ENCODE measurements around the gene TOX2. TPM values are rescaled to one million over a fixed set of nuclear protein-coding genes. Genes with fewer than 3 reads are reported as not detected.

Gene TOX2
- total and polyA plus RNA-seq, 9 donors: 0.69 to 5.6 (median 1.8) TPM

- H3K27me3 ChIP-seq: no peaks in the 10 kb centered on the region
These were observed 172.6 kb downstream of the TOX2 start for GRCh38 chr20:44087051-44087856.

DNA sequence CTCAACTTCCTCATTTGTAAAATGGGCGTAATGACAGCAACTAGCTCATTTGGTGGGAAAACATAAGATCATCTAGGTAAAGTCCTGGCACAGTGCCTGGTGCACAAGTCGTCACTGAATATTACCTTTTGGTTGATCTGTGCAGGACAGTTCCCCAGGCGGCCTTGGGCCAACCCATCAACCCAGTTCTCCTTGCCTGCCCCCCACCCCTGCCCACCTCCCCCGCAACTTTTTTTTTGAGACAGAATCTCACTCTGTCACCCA lies 173.1 kb downstream of the TOX2 start:
- intact Hi-C loops (cut with DNase I): loop anchor here in 3 of 4 donors (10.0 kb wide), 2 partner anchors 553 to 643 kb away; no protein-coding TSS in a partner anchor
- no peak overlapping the region for H3K27ac ChIP-seq

More at GRCh38 chr20:44087051-44087856, 172.6 kb downstream of the TOX2 start:
- TF ChIP-seq EP300 (IDR thresholded peaks at IDR 0.05): no peak
- Histone ChIP-seq H3K27ac (no peak overlapping the region), H3K4me3 (no peak overlapping the region), H3K4me1 (ENCODE audit: insufficient read depth) (no peaks in the 10 kb centered on the region), H3K9me3 (no peaks in the 10 kb centered on the region), H3K36me3 (no peaks in the 10 kb centered on the region)
- DNase-seq: no peak
- 61 to 72% (median 67%) methylated on average over 15 of the region's 15 CpGs for WGBS, 3 donors
- intact Hi-C loops (cut with DNase I): loop anchor here in 3 of 4 donors (10.0 kb wide), 2 partner anchors 552 to 642 kb away; no protein-coding TSS in a partner anchor

GRCh38 chr20:44089987-44090674 lies 175.5 kb downstream of the TOX2 start:
- Histone ChIP-seq H3K4me1 (ENCODE audit: insufficient read depth) (no peaks in the 10 kb centered on the region), H3K4me3 (no peak overlapping the region), H3K27me3 (no peaks in the 10 kb centered on the region), H3K36me3 (no peaks in the 10 kb centered on the region), H3K27ac (no peak overlapping the region), H3K9me3 (no peaks in the 10 kb centered on the region)
- intact Hi-C loops (cut with DNase I): loop anchor here in 3 of 4 donors (10.0 kb wide), 2 partner anchors 555 to 645 kb away; no protein-coding TSS in a partner anchor
- TF ChIP-seq EP300 (IDR thresholded peaks at IDR 0.05) (no peak), POLR2A (IDR thresholded peaks at IDR 0.05) (no peak)
- TF ChIP-seq, protein P1, sequence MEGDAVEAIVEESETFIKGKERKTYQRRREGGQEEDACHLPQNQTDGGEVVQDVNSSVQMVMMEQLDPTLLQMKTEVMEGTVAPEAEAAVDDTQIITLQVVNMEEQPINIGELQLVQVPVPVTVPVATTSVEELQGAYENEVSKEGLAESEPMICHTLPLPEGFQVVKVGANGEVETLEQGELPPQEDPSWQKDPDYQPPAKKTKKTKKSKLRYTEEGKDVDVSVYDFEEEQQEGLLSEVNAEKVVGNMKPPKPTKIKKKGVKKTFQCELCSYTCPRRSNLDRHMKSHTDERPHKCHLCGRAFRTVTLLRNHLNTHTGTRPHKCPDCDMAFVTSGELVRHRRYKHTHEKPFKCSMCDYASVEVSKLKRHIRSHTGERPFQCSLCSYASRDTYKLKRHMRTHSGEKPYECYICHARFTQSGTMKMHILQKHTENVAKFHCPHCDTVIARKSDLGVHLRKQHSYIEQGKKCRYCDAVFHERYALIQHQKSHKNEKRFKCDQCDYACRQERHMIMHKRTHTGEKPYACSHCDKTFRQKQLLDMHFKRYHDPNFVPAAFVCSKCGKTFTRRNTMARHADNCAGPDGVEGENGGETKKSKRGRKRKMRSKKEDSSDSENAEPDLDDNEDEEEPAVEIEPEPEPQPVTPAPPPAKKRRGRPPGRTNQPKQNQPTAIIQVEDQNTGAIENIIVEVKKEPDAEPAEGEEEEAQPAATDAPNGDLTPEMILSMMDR (IDR thresholded peaks at IDR 0.05): no peak
- no peak for DNase-seq
- WGBS, 3 donors: 50 to 58% (median 56%) methylated on average over 7 of the region's 7 CpGs

More for the DNA sequence above, 173.1 kb downstream of the TOX2 start:
- Histone ChIP-seq H3K9me3 (no peaks in the 10 kb centered on the region), H3K4me3 (no peak overlapping the region), H3K4me1 (ENCODE audit: insufficient read depth) (no peaks in the 10 kb centered on the region), H3K27me3 (no peaks in the 10 kb centered on the region), H3K36me3 (no peaks in the 10 kb centered on the region)
- TF ChIP-seq EP300 (IDR thresholded peaks at IDR 0.05) (no peak), POLR2A (IDR thresholded peaks at IDR 0.05) (no peak)
- TF ChIP-seq, protein P1 (IDR thresholded peaks at IDR 0.05): no peak
- no peak for DNase-seq
- 77 to 87% (median 80%) methylated on average over 4 of the region's 4 CpGs for WGBS, 3 donors

DNA sequence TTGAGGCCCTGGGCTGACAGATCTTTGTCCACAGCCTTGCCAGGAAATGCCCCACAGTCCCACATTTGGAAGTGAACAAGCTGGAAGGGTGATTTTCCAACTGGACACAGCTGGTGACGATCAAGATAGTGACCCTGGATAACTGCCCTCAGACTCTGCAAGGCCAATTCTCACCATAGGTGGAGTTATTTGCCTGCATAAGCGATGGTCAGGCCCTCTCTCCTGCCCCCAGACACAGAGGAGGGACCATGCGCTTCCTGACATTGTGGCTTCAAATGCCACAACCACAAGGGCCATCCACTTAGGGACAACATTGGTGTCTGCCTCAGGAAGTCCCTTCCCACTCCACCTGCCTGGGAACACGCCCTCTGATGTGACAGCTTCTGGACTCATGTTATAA lies 176.4 kb downstream of the TOX2 start:
- H3K27ac ChIP-seq: no peak overlapping the region
- no peak for DNase-seq
- TF ChIP-seq, protein P1 (IDR thresholded peaks at IDR 0.05): no peak
- TF ChIP-seq POLR2A (IDR thresholded peaks at IDR 0.05) (no peak), EP300 (IDR thresholded peaks at IDR 0.05) (no peak)
- intact Hi-C loops (cut with DNase I): no loop called here
- 63 to 74% (median 66%) methylated on average over 4 of the region's 4 CpGs for WGBS, 3 donors
- no peaks in the 10 kb centered on the region for H3K36me3 ChIP-seq
- H3K27me3 ChIP-seq: no peaks in the 10 kb centered on the region
- H3K4me3 ChIP-seq: no peak overlapping the region
- H3K4me1 ChIP-seq (ENCODE audit: insufficient read depth): no peaks in the 10 kb centered on the region
- H3K9me3 ChIP-seq: no peaks in the 10 kb centered on the region

All from ovary (tissue), 9 donors.